Keratinocyte (primary cell): ENCODE data around the gene ABI3.

Experiments
- CTCF ChIP-seq, 3 experiments: IDR thresholded peaks in 1 of 3; conservative IDR thresholded peaks in 1 of 3; optimal IDR thresholded peaks in 1 of 3; 2 replicates in 2 of 3; 3 replicates in 1 of 3; pipeline versions ENCODE3 to v1.5.1; 2011; ENCODE audit warnings: low read length in 3 of 3, mild to moderate bottlenecking in 3 of 3, moderate library complexity in 2 of 3, control low read depth in 1 of 3, inconsistent platforms in 1 of 3; ENCODE audit not compliant: insufficient read depth in 2 of 3; ENCODE audit errors: extremely low read depth in 1 of 3
- EZH2 ChIP-seq: IDR thresholded peaks from one replicate; pipeline ENCODE4 v1.6.1; 2012; ENCODE audit warnings: inconsistent platforms, mild to moderate bottlenecking, low read length, moderate library complexity

GRCh38 chr17:49183801-49184200 lies 26.7 kb upstream of the ABI3 start:
- TF ChIP-seq EZH2 = no peak
- no peak for TF ChIP-seq CTCF (optimal IDR thresholded peaks at IDR 0.05 in 1 of 3, IDR thresholded peaks at IDR 0.05 in 1 of 3, conservative IDR thresholded peaks at IDR 0.05 in 1 of 3; ENCODE audit: extremely low read depth in 1 of 3, insufficient read depth in 2 of 3, low read length in 3 of 3)
